LNCaP clone FGC (cell line): ENCODE data around the gene LAMA2.

ENCODE experiments used
- DNase-seq: peaks from one replicate; pipeline ENCODE4 v3.0.0-alpha.2; 2011; ENCODE audit warnings: low read depth
- H3K4me3 ChIP-seq: 2 replicates; pipeline ENCODE4 v1.5.1; 2011; ENCODE audit warnings: mild to moderate bottlenecking, low read depth, low read length, control low read depth
- CTCF ChIP-seq: IDR thresholded peaks from 2 replicates; pipeline ENCODE4 v1.5.1; 2012; ENCODE audit warnings: mild to moderate bottlenecking; ENCODE audit not compliant: control insufficient read depth, insufficient read depth; ENCODE audit errors: extremely low read depth

The LAMA2 gene

GRCh38 chr6:129276461-129276860 lies 393.5 kb downstream of the LAMA2 start:
- no peak overlapping the region for H3K4me3 ChIP-seq
- no peak for TF ChIP-seq CTCF
- no peak for DNase-seq

- no peak overlapping the region for H3K4me3 ChIP-seq
- no peak for DNase-seq
- no peak for TF ChIP-seq CTCF
Measured at GRCh38 chr6:129276986-129277385, 394.0 kb downstream of the LAMA2 start.

DNA sequence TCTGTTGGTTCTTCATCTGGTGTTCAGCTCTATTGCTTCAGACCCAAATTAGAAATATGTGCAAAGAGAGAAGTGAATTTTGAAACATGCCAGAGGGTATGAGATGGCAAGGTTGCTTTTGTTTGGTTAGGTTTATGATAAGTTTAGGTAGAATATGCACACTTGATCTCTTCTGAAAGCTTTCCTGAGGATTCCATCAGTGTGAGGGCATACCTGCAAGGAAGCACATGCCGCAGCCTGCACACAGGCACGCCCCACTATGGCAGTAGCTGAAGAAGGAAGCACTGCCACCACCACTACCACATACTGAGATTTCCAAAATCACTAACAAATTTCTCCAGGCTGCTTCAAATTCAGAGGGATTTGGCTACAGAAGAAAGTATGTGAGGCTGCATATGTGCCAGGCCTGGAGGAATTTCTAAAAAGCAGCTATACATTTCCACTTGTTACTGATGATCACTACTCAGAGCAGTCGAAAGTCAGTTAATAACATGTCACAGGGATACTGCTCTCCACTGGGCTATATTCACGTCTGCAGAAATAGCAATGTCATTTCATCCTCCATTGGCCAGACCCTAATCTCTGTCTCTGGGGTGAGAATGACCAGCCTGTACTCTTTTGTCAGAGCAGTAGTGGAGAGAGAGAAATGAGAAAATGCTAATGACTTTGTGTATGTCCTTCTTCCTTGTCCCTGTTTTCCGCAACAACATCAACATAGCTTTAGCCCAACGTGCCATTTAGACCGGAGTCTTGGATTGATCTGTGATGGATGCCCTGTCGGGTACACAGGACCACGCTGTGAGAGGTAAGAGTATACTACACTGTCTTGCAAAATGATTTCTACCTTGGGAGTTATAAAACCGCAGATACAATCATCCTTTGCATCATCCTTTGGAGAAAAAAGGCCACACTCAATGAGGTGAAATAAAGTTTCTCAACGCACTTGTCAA lies 396.7 kb downstream of the LAMA2 start:
- DNase-seq, result no peak
- TF ChIP-seq CTCF, result no peak
- no peak overlapping the region for H3K4me3 ChIP-seq

DNA sequence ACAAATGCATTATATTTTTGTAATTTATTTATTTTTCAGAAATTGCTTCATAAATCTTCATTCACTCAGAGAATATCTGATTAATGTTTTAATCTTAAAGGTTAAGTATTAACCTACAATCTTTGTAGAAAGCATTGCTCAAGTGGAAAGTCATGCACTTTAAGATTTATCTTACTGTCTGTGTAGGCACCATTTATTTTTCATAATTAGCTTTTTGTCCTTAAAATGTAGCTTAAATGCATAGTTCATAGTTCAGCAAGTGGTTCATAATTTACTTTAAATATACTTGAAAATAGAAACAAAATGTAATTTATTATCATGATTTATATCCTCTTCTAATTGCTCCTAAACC lies 397.3 kb downstream of the LAMA2 start:
- TF ChIP-seq CTCF, result no peak
- DNase-seq, result no peak
- no peak overlapping the region for H3K4me3 ChIP-seq

DNA sequence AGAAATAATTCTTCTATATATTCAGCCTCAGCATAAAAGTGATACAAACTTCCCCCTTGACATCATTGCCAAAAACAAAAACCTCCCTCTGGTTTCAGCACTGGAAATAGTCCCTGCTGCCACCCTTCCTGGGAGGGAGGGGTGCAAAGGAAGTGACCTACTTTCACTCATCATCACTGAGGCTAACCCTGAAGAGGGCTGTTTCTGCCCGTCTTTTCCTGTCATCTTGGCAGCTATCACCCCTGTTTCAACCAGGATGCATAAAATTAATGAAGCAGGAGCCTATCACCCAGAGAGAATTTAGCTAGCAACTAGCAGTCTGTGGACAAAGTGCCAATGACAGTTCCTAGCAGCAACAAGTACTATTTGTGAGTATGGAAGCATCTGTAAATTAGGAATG lies 397.8 kb downstream of the LAMA2 start:
- DNase-seq, result no peak
- no peak overlapping the region for H3K4me3 ChIP-seq
- no peak for TF ChIP-seq CTCF

- H3K4me3 ChIP-seq, result no peak overlapping the region
Measured at GRCh38 chr6:129281168-129281796, 398.3 kb downstream of the LAMA2 start.

More at GRCh38 chr6:129281168-129281796, 398.3 kb downstream of the LAMA2 start:
- TF ChIP-seq CTCF, result no peak
- no peak for DNase-seq
